ENCODE data around the gene DMP1. TPM values are rescaled to one million over a fixed set of nuclear protein-coding genes. Genes with fewer than 3 reads are reported as not detected.
A peak's percentile ranks its signal among the peaks of the same experiment; 100 is the strongest.

DMP1 gene
- total and polyA plus RNA-seq, 2 experiments from 2014 or later = 0.27 TPM; not detected in 1

DNA sequence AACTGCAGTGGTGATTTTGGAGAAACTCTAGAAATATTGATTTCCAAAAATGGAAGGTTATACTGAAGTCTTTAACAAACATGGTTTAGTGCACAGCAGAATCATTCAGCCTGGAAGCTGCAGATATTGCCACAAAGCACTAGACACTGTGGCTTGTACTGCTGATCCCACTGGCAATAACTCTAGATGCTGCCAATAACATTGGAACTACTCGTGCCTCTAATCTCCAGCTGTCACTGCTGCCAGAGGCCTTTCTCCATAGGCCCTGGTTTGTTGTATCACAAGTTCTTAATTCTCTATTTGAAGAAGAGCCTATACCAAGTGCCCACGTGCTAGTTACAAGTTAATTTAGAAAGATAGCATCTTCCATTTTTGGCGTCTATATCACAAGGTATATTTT lies 19.3 kb downstream of the DMP1 start (continued):
- TF ChIP-seq CTCF (conservative IDR thresholded peaks at IDR 0.05; ENCODE audit: low read depth in 2 of 2) (no peak), ZNF114 (CRISPR knock-in tag; IDR thresholded peaks at IDR 0.05) (no peak), REST (IDR thresholded peaks at IDR 0.05; ENCODE audit: unreplicated experiment) (no peak), CREB1 (CRISPR knock-in tag; IDR thresholded peaks at IDR 0.05; ENCODE audit: low read depth) (no peak), STAT1 (IDR thresholded peaks at IDR 0.05; ENCODE audit: unreplicated experiment) (no peak), EZH2phosphoT487 (IDR thresholded peaks at IDR 0.05; ENCODE audit: unreplicated experiment) (no peak)
- TF ChIP-seq, protein P1, sequence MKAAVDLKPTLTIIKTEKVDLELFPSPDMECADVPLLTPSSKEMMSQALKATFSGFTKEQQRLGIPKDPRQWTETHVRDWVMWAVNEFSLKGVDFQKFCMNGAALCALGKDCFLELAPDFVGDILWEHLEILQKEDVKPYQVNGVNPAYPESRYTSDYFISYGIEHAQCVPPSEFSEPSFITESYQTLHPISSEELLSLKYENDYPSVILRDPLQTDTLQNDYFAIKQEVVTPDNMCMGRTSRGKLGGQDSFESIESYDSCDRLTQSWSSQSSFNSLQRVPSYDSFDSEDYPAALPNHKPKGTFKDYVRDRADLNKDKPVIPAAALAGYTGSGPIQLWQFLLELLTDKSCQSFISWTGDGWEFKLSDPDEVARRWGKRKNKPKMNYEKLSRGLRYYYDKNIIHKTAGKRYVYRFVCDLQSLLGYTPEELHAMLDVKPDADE (IDR thresholded peaks at IDR 0.05) = no peak

DNA sequence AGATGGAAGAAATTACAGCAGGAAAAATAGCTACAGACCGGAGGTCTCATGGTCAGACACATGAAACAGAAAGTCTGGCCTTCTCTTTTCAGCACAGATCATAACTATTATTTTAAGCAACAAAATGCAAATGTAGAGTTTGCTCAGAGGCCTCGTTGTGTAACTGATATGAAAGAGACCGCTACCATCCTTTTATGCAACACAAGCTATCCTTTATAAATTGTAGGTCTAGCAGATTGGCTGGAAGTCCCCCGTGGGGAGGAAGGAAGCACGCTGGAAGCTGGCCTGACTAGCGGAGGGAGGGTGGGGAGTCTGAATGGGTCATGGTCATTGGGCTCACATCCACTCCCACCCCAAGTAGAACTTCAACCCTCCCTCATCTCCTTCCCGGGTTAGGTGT lies 27.7 kb downstream of the DMP1 start:
- Histone ChIP-seq H3K27me3 (ENCODE audit: insufficient read depth) (no peaks in the 10 kb centered on the region), H3K4me3 (no peak overlapping the region), H3K4me2 (no peak overlapping the region), H3K9me2 (ENCODE audit: insufficient read depth) (no peaks in the 10 kb centered on the region), H4K20me1 (replicated peaks; ENCODE audit: insufficient read depth) (no peaks in the 10 kb centered on the region), H3K79me2 (replicated peaks; ENCODE audit: insufficient read depth) (no peaks in the 10 kb centered on the region), H3F3A (replicated peaks; ENCODE audit: low read depth) (no peaks in the 10 kb centered on the region; the same call in 1 of the 2 replicates), H3K27ac (ENCODE audit: low read depth) (no peak overlapping the region), H3K36me3 (ENCODE audit: insufficient read depth) (no peaks in the 10 kb centered on the region; the same call in none of the 2 replicates), H2AFZ (0 out of 2 replicates have a peak overlapping the region, but pooled peaks have one; percentile 34), H3K4me1 (ENCODE audit: insufficient read depth) (peaks cover 13% of the 10 kb centered on the region)
- no peak for ATAC-seq
- Mint-ChIP-seq H3K4me1 (peaks cover 34% of the 10 kb centered on the region), H3K27me3 (ENCODE audit: insufficient read depth, low read depth, poor library complexity) (peaks cover 3% of the 10 kb centered on the region), H3K9me3 (peaks cover 47% of the 10 kb centered on the region), H3K4me3 (no peak overlapping the region), H3K27ac (no peak overlapping the region), H3K36me3 (ENCODE audit: low read depth) (peaks cover 51% of the 10 kb centered on the region)
- no peak for DNase-seq (ENCODE audit: low spot score)
- no peak for TF ChIP-seq REST (IDR thresholded peaks at IDR 0.05; ENCODE audit: unreplicated experiment)
- TF ChIP-seq POLR2AphosphoS5 (IDR thresholded peaks at IDR 0.05; ENCODE audit: low read depth) = no peak
- no peak for TF ChIP-seq ZNF331 (CRISPR knock-in tag; IDR thresholded peaks at IDR 0.05; ENCODE audit: low read depth)
